Measurements from ENCODE around the gene PIGQ.

Gene PIGQ

DNA sequence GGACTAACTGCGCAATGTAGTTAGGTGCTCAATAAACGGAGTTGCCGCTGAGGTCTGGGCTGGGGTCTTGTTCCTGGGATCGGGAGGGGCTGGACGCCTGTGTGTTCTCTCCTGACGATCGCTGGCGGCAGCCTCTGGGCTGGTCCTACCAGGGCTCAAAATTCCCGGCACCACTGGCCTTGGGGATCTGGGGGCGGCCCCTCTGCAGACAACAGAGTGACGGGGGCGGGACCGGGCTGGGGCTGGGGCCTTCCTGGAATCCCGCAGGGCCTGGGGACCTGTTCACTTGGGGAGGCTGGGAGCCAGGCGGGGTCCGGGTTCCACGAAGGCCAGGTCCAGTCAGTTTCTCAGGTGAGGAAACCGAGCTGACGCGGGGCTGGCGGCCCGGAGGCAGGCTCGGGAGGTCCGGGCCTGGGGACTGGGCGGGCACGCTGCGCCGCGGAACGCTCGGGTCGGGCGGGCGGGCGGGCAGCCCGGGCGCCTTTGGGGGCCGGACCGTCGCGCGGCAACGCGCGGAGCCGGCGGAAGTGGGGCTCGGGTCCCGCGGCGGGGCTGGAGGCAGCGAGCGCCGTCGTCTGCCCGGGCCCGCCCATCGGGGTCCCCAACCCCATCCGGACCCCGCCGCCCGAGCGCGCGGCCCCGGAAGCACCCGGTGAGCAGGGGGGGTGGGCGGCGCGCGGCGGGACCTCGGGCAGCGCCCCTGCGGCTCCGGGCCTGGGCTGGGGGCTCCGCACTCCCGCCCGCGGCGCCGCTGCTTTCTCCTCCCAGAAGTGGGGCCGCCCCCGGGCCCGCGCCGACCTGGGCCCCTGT is at the start of gene PIGQ:
TSS of gene PIGQ (plus strand) at position 524 of the 810 bp plus-strand sequence. CDS start 4,107 bp downstream, outside the sequence.
- DNase-seq (ENCODE audit: low read depth), result no peak

DNA sequence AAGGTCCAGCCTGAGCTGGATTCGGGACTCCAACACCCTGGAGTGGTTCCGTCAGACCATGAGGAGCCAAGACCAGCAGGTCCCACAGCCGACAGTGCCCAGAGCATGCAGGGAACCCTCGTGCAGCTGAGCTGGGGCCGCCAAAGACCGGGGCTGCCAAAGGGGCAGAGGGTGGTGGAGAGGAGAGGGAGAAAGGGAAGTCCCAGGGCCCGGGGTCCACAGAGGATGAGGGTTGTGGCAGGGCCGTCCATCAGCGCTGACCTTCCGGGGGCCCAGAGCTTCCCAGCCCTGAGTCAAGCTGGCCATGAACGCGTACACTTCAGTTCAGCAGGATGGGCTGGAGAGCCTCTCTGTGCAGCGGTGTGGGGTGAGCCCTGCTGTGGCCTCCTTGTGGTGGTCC is 48.9 kb upstream of the PIGQ start:
- no peak for DNase-seq (ENCODE audit: low read depth)

GRCh38 chr16:521381-522210 is 48.2 kb upstream of the PIGQ start:
- no peak for DNase-seq (ENCODE audit: low read depth)

- no peak for DNase-seq (ENCODE audit: low read depth)
These were observed 47.3 kb upstream of the PIGQ start for GRCh38 chr16:522320-523096.

- no peak for DNase-seq (ENCODE audit: low read depth)
These were observed 46.5 kb upstream of the PIGQ start for GRCh38 chr16:523097-523741.

DNA sequence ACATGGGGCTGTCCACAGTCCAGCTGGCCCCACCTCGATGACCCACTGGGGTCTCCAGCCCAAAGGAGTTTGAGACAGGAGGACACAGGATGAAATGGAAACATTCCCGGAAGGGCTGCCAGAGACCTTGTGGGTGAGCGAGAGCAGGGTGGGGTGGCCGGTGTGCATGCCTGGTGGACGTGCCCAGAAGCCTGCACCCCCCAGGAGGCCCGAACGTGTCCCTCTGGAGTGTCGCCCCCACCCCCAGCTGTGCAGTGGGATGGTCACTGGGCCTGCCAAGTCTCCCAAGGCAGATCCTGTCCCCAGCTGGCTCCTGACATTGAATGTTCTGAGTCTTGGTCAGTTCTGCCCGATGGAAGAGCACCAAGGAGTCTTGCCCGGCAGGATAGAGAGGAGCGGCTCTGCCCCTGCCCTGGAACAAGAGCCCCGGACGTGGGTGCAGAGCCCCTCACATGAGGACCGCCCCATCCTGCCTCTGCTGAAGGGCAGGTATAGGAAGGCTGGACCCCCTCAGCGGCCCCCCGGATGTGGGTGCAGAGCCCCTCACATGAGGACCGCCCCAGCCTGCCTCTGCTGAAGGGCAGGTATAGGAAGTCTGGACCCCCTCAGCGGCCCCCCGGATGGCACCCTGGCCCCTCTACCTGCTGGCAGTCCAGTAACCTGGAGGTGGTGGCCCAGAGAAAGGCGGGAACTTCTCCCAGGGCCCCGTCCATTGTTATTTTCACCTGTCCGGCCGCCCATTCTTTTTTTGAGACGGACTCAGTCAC is 45.3 kb upstream of the PIGQ start:
- no peak for DNase-seq (ENCODE audit: low read depth)

DNA sequence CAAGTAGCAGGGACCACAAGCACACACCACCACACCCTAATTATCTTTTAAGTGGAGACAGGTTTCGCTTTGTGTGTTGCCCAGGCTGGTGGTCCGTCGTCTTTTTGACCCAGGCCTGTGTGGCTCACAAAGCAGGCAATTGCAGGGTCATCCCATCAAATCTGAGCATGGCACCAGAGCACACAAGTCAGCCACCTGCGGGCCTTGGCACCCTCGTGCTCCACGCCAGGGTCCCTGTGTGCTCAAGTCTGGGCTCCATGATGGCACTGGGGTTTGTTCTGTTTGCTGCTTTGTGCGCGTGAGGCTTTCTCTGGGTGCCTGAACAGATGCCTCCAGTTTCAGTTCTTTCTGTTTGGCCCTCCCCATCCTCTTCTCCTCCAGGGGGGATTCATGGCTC is 44.6 kb upstream of the PIGQ start:
- no peak for DNase-seq (ENCODE audit: low read depth)

- peak; percentile 71 for DNase-seq (ENCODE audit: low read depth)
These were observed 44.1 kb upstream of the PIGQ start for GRCh38 chr16:525520-526180.

GRCh38 chr16:526181-527014 is 43.4 kb upstream of the PIGQ start:
- no peak for DNase-seq (ENCODE audit: low read depth)

DNA sequence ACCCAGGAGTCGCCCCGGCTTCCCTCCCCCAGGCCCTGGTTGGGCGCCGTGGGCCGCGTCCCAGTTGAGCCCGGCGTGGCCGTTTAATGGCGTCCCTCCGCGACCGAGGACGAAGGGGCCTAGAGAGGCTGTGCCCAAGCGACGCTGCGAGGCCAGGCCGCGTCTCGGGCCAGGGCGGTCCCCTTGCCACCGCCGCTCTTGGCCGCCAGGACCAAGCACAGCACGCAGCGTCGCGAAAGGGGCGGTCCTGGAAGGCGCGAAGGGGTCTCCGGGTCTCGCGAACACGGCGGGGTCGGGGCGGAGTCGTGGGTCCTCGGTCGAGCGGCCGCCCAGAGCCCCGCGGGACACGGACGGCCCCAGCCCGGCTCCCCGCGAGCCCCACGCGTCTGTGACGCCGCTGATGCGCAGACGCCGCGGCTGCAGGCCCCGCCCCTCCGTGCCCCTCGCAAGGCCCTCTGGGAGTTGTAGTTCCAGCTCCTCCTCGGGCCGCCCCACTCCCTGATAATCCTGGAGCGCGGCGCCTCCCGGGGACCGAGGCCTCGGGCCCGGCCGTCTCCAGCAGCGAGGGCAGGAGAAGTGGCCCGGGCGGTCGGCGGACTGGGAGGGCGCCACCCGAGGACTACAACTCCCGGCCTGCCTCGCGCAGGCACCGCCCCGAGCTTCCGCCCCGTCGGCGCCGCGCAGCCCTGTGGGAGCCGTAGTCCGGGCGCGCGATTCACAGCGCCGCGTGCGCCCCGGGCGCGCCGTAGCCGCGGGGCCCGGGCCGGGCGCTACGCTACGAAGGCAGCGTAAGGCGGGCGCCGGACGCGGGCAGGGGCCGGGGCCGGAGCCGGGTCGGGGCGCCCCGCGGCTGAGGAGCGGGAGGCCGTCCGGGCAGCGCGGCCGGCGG is 42.5 kb upstream of the PIGQ start, which contains the start of gene CAPN15:
TSS of gene CAPN15 (plus strand) at position 698 of the 889 bp plus-strand sequence. CDS start 19,127 bp downstream, outside the sequence.
- DNase-seq (ENCODE audit: low read depth), result peak; percentile 78

GRCh38 chr16:528111-529011 is 41.4 kb upstream of the PIGQ start:
- DNase-seq (ENCODE audit: low read depth), result peak; percentile 47

- no peak for DNase-seq (ENCODE audit: low read depth)
These were observed 40.7 kb upstream of the PIGQ start for GRCh38 chr16:529012-529575.

- no peak for DNase-seq (ENCODE audit: low read depth)
These were observed 39.5 kb upstream of the PIGQ start for GRCh38 chr16:530111-530817.

DNA sequence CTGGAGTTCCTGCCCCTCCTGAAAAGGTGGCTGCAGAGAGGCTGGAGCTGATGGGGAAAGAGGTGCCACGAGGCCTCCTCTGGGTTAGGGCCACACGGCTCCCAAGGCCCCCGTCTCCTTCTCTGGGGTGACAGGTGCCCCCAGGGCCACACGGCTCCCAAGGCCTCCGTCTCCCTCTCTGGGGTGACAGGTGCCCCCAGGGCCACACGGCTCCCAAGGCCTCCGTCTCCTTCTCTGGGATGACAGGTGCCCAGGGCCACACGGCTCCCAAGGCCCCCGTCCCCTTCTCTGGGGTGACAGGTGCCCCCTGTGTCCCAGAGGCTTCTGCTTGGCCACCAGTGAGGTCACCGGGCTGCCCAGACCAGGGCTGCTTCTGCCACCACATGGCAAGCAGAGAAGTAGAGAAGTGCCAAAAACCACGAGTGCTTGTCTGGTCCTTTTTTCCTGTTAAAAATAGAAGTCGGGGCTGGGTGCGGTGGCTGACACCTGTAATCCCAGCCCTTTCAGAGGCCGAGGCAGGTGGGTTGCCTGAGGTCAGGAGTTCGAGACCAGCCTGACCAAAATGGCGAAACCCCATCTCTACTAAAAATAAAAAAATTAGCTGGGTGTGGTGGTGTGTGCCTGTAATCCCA is 38.2 kb upstream of the PIGQ start:
- DNase-seq (ENCODE audit: low read depth), result no peak

GRCh38 chr16:533391-534123 is 36.2 kb upstream of the PIGQ start:
- no peak for DNase-seq (ENCODE audit: low read depth)

All from GM04504 (cell line).